Transverse colon (tissue), 4 donors: ENCODE results near the gene PANK4.

Experiments
- CTCF ChIP-seq, 5 experiments: fragments of 200-600 bp in 3 of 5; fragments of 450-650 bp in 2 of 5; sonication (generic) in 3 of 5; IDR thresholded peaks; 1 replicate in 2 of 5; 2 replicates in 3 of 5; pipeline ENCODE4 v1.5.1; 2016 to 2017; ENCODE audit warnings: antibody characterized with exemption in 5 of 5, inconsistent platforms in 3 of 5, mild to moderate bottlenecking in 2 of 5, moderate library complexity in 1 of 5
- POLR2A ChIP-seq: fragments of 450-650 bp; IDR thresholded peaks from one replicate; pipeline ENCODE4 v1.6.1; 2016; ENCODE audit warnings: antibody characterized with exemption, mild to moderate bottlenecking, moderate library complexity
- POLR2AphosphoS5 ChIP-seq, 3 donors: sonication (generic); formaldehyde crosslinking; IDR thresholded peaks; one replicate each; pipeline ENCODE4 v1.6.1; 2016; ENCODE audit warnings: antibody characterized with exemption in 3 of 3

DNA sequence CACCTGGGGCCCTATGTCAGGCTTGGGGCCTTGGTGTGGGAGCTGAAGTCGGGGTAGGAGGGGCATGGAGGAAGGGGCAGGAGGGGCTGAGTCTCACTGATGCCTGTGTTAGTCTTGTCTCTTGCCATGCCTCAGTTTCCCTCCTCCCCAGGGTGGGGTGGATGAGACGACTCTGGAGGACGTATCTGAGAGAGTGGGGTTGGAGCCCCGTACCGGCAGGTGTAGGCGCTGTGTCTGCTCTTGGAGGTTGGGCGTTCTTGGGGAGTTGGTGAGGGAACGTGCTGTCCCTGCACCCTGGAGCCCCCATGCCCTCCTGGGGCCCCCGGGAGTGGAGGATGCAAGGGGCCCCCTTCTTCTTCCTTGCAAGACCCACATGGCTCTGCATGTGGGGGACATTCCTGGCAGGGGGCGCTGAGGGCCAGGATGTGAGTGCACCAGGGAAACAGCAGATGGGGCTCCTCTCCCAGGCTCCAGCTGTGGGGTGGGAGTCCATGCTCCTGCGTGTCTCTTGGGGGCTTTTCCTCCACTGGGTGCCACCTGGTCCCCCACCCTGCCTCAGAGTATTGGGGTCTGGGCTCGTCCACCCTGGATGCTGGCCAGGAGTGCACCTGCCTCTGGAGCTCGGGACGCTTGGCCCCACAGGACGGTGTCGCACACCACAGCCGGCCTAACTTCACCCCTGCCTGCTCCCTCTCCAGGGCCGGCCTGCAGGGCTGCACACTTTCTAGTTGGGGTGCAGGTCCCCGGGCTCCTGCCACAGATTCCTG, 28.4 kb upstream of the PANK4 start:
- TF ChIP-seq POLR2A = no peak
- TF ChIP-seq CTCF (IDR thresholded peaks at IDR 0.05) = peak; percentile 29 to 72 (median 50)
- TF ChIP-seq POLR2AphosphoS5 (IDR thresholded peaks at IDR 0.05) = no peak
